GM04503 (cell line): ENCODE measurements around the gene NELFB.

Experiments
- DNase-seq: peaks from one replicate; pipeline ENCODE4 v3.0.0-alpha.2; 2012; ENCODE audit warnings: low read depth

NELFB gene

GRCh38 chr9:137303151-137303892, 48.2 kb downstream of the NELFB start:
- no peak for DNase-seq

GRCh38 chr9:137303893-137304382, 48.8 kb downstream of the NELFB start:
- DNase-seq, result no peak

- no peak for DNase-seq
These were observed 49.4 kb downstream of the NELFB start for GRCh38 chr9:137304383-137305059.

- no peak for DNase-seq
These were observed 50.1 kb downstream of the NELFB start for GRCh38 chr9:137305060-137305797.

GRCh38 chr9:137305798-137306065, 50.6 kb downstream of the NELFB start:
- no peak for DNase-seq

- DNase-seq, result no peak
These were observed 51.1 kb downstream of the NELFB start for GRCh38 chr9:137306066-137306849.

- DNase-seq, result no peak
These were observed 51.7 kb downstream of the NELFB start for GRCh38 chr9:137306850-137307254.

- DNase-seq, result no peak
These were observed 52.3 kb downstream of the NELFB start for GRCh38 chr9:137307255-137308056.

- no peak for DNase-seq
These were observed 53.0 kb downstream of the NELFB start for GRCh38 chr9:137308057-137308619.

- DNase-seq, result no peak
These were observed 54.5 kb downstream of the NELFB start for GRCh38 chr9:137309368-137310188.

- no peak for DNase-seq
These were observed 55.3 kb downstream of the NELFB start for GRCh38 chr9:137310189-137311052.

GRCh38 chr9:137311171-137311985, 56.3 kb downstream of the NELFB start:
- DNase-seq, result no peak

- no peak for DNase-seq
These were observed 57.1 kb downstream of the NELFB start for GRCh38 chr9:137311986-137312851.

- DNase-seq, result no peak
These were observed 57.8 kb downstream of the NELFB start for GRCh38 chr9:137312852-137313325.

- no peak for DNase-seq
These were observed 58.3 kb downstream of the NELFB start for GRCh38 chr9:137313326-137313936.

- no peak for DNase-seq
These were observed 58.9 kb downstream of the NELFB start for GRCh38 chr9:137313956-137314560.
